CD1c-positive myeloid dendritic cell (primary cell): ENCODE results near the gene DNAH6.
A peak's percentile ranks its signal among the peaks of the same experiment; 100 is the strongest.

ENCODE experiments used
- DNase-seq: peaks from one replicate; pipeline ENCODE4 v3.0.0-alpha.2; 2016; ENCODE audit errors: extremely low spot score

The DNAH6 gene

DNA sequence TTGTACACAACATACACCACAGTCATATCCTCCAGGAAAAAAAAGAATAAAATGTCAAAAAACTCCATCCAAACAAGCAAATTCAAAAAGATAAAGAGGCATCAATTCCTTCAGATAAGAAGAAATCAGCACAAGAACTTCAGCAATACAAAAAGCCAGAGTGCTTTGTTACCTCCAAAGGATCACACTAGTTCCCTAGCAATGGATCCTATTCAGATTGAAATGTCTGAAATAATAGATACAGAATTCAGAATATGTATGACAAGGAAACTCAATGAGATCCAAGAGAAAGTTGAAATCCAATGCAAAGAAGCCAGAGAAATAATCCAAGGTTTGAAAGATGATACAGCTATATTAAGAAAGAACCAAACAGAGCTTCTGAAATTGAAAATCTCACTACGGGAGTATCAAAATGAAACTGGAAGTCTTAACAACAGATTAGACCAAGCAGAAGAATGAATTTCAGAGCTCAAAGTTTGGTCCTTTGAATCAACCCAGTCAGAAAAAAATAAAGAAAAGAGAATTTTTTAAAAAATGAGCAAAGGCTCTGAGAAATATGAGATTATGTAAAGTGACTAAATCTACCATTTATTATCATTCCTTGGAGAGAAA is 284.0 kb downstream of the DNAH6 start:
- no peak for DNase-seq

DNA sequence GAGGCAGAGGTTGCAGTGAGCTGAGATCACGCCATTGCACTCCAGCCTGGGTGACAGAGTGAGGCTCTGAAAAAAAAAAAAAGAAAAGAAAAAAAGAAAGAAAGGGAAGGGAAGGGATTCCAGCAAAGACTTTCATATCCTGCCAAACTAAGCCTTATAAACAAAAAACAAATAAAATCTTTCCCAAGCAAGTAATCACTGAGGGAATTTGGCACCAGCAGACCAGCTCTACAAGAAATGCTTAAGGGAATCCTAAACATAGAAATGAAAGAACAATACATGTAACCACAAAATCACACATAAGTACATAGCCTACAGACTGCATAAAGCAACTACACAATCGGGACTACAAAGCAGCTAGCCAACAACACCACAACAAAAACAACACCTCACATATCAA is 285.5 kb downstream of the DNAH6 start:
- no peak for DNase-seq

- no peak for DNase-seq
Observed at GRCh38 chr2:84805250-84805958, 289.1 kb downstream of the DNAH6 start.

- no peak for DNase-seq
Observed at GRCh38 chr2:84807063-84807485, 290.8 kb downstream of the DNAH6 start.

- DNase-seq = no peak
Observed at GRCh38 chr2:84808279-84808678, 292.0 kb downstream of the DNAH6 start.

DNA sequence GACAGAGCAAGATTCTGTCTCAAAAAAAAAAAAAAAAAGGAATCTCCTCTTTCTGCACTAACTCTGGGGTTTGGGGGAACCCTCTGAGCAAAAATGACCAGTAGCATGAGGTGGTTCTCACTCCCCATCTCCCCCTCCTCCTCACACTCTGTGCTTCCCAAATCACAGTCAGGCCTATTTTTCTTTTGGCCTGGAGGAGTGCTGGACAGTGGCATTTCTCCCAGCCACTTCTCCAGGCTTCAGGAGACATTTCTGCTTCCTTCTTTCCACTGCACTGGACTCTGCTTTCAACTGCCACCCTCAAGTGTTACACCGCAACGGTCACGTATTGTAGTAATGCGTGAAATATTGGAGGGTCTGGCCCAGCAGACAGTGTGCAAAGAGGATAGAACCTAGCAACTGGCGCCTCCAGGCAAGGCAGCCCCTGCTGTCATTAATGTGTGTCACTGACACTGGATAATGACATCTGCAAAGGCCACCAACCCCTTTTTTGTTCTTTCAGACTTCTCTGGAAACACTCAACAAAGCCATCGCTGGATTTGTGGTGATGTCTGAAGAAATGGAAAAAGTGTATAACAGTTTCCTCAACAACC is 295.6 kb downstream of the DNAH6 start:
- DNase-seq = no peak

DNA sequence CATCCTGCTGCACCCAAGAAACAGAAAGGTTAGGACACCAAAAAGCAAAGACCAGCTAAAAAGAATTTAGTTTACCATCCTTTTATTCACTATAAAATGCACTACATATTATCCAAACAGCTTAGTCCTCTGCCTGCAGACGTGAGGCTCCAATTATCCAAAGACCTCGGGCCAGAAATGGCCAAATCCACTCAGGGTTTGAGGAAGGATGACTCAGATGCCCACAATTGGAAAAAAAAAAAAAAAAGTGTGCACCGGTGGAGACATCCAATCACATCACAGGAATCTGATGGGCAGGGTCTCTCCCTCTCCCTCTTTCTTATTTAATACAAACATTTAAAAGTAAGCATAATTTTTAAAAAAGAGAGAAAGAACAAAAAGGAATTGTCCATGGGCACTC is 298.8 kb downstream of the DNAH6 start:
- no peak for DNase-seq

DNA sequence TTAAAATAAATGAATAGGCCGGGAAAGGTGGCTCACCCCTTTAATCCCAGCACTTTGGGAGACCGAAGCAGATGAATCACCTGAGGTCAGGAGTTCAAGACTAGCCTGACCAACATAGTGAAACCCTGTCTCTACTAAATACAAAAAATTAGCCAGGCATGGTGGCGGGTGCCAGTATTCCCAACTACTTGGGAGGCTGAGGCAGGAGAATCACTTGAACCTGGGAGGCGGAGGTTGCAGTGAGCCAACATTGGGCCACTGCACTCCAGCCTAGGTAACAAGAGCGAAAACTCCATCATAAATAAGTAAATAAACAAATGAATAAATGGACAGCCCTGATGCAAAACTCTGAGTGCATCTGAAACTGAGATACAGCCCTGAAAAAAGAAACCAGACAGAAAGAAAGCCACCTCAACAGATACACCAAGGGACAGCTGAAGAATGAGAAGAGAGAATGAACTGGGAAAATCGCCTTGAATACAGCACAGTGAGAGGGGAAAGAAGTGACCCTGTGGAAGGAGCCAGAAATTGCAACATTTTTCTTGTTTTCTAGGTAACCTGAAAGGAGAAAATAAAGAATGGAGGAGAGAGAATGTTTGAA is 300.2 kb downstream of the DNAH6 start:
- no peak for DNase-seq

GRCh38 chr2:84817239-84817655 is 300.9 kb downstream of the DNAH6 start:
- no peak for DNase-seq

DNA sequence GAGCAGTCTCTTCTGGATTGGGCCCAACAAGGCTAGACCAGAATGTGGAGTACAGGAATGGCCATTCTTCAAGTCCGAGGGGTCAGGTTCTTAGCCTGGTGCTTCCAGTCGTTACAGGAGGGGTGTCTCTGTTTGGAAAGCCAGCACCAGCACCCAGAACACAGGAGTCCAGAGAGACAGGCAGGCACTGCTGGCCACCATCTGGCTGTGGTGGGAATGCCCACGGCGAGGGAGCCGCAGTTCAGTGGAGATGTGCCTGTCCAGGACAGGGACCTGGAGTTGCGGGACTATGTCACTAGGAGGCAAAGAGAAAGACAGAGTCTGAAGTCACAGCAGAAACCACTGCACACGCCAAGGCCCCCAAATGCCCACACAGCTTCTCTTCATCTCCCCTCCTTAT is 305.5 kb downstream of the DNAH6 start:
- DNase-seq = no peak

- DNase-seq = no peak
Observed at GRCh38 chr2:84823229-84823628, 306.9 kb downstream of the DNAH6 start.

DNA sequence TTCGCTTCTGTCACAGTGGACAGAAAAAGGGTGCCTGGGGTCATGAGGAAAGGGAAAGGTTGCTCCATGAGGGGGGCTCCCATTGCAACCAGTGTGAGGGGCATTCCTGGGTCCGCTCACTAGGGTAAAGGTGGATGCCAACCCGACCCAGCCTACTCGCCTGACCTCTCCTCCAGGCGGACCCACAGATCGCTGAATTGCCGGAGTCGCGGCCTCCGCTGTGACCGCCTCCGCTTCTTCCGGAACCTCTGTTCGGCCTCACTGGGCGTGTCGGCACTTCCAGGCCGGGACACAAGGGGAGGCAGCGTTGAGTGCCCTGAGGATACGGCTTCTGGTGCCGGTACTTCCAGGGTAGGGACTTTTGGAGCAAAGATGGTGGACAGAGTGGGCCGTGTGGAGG is 307.5 kb downstream of the DNAH6 start:
- no peak for DNase-seq

DNA sequence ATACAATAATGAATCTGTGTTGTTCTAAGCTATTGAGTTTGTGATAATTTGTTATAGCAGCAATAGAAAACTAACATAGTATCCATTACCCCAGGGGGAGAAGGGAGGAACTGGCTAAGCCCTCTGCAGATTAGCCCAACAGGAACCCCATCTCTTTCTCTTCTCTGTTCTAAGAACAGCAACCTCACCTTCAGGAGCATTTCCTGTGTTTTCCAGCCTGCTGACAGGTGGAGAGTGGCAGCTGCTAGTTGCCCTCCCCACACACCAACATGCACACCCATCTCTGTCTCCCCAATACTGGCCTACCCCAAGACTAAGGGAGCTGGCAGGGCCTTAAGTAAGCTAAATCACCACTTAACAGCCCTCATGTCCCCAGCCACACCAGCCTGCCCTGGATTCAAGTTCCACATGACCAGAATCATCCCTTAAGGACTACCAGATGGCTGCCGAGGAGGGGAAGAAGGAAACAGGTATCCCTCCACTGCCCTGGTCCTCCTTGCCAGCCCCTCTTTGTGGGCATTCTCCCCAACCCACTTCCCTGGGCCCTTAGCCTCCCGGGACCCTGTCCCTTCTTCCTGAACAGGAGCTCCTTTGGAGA is 311.8 kb downstream of the DNAH6 start:
- no peak for DNase-seq

DNA sequence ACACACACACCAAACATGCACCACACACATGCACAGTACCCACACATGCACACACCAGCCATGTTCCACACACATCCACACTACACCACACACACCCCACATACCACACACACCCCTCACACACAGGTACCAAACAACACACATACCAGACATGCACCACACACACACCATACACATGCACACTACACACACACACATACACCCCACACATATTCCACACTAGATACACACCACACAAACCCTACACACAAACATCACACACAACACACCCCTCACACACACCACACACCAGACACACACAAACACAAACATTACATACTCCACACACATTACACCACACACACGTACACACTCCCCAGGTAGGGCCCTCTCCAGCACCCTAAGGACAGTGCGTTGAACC is 313.4 kb downstream of the DNAH6 start:
- DNase-seq = no peak

DNA sequence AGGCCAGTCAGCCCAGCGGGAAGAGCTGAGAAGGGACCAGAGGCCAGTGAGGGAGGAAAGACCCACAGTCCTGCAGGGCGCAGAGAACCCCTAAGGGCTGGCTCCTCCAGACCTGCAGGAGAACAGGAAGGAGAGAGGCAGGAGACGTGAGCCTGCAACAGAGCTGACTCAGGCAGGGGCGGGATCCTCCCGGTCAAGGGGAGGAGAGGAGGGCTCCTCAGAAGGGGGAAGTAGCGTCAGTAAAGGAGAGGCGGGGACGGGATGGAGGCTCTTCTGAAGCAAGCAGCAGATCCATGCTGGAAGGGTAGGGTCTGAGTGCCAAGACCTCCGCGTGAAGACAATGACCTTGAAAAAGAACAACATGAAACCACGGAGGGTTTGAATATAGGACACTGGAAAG is 313.8 kb downstream of the DNAH6 start:
- DNase-seq = peak; percentile 85

- no peak for DNase-seq
Observed at GRCh38 chr2:84830758-84831500, 314.6 kb downstream of the DNAH6 start.

DNA sequence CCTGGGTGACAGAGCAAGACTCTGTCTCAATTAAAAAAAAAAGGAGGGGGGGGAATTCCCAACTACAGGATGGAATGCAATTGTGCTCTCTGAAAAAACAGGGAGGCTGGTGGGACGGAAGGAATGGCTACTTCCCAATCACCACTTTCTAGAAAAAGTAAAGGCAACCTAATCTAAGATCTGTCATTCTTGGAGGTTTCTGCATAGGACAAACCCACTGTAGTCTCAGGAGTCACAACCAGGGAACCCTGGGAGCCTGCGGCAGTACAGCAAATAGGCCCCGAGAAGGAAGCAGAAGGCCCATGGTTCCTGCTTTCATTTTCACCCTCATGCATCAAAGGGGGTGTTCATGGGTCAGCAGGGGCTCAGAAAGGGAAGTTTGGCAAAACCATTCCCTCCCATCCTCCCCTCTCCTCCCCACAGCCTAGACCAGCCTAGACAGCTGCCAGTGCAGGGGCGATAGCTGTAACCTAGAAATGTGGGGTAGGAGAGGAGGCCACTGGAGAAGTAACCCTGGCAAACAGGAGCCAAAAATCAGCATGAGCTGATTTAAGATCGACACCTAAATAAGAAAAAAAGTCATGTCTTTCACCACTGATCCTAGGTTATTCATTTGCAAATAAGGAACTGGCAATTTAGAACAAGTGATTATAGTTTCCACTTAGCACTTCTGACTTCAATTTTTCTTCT is 316.6 kb downstream of the DNAH6 start:
- DNase-seq = peak; percentile 75

- no peak for DNase-seq
Observed at GRCh38 chr2:84833481-84834150, 317.3 kb downstream of the DNAH6 start.

DNA sequence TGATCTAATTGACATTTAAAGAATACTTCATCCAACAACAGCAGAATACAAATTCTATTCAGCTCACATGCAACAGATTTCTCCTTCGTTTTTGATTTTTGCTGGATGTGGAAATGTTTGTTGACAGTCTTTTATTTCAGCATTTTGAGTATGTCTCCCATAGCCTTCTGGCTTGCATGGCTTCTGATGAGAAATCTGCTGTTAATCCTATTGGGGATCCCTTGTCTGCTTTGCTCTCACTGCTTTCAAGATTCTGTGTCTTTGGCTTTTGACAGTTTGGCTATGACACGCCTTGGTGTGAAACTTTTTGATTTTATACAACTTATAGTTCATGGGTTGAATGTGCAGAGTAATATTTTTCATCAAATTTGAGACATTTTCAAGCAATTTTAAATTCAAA is 319.9 kb downstream of the DNAH6 start:
- DNase-seq = no peak

GRCh38 chr2:84838434-84839145 is 322.3 kb downstream of the DNAH6 start:
- no peak for DNase-seq
